ENCODE data around the gene KLHL18.

GRCh38 chr3:47344971-47345370 lies 62.2 kb downstream of the KLHL18 start:
- TF ChIP-seq POLR2A (IDR thresholded peaks at IDR 0.05; ENCODE audit: low read length) = no peak
- no peak for TF ChIP-seq GATA1 (IDR thresholded peaks at IDR 0.05; ENCODE audit: low read depth, low read length)
